22Rv1 (cell line): Measurements from ENCODE around the gene UBE2L5.

Experiments
- ZFX ChIP-seq: fragments of 450-650 bp; IDR thresholded peaks from 2 replicates; pipeline ENCODE4 v1.6.1; 2017; ENCODE audit warnings: antibody characterized with exemption, borderline replicate concordance
- TF ChIP-seq, protein P1 (sequence below): fragments of 450-650 bp; IDR thresholded peaks from 2 replicates; pipeline ENCODE4 v1.5.1; 2017; ENCODE audit warnings: mild to moderate bottlenecking

DNA sequence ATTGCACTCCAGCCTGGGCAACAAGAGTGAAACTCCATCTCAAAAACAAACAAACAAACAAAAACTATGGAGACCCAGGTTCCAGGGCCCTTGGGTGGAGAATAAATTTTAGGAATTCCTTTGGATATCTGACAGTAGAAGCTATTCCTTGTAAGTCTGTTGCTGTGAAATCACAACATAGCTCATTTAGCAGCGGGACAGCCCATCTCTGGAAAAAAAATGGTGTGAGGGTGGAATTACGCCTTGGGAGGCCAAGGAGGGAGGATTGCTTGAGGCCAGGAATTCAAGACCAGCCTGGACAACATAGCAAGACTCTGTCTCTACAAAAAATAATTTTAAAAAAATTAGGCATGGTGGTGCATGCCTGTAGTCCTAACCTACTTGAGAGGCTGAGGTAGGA is 27.8 kb downstream of the UBE2L5 start:
- TF ChIP-seq, protein P1, sequence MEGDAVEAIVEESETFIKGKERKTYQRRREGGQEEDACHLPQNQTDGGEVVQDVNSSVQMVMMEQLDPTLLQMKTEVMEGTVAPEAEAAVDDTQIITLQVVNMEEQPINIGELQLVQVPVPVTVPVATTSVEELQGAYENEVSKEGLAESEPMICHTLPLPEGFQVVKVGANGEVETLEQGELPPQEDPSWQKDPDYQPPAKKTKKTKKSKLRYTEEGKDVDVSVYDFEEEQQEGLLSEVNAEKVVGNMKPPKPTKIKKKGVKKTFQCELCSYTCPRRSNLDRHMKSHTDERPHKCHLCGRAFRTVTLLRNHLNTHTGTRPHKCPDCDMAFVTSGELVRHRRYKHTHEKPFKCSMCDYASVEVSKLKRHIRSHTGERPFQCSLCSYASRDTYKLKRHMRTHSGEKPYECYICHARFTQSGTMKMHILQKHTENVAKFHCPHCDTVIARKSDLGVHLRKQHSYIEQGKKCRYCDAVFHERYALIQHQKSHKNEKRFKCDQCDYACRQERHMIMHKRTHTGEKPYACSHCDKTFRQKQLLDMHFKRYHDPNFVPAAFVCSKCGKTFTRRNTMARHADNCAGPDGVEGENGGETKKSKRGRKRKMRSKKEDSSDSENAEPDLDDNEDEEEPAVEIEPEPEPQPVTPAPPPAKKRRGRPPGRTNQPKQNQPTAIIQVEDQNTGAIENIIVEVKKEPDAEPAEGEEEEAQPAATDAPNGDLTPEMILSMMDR = no peak
- TF ChIP-seq ZFX = no peak
